Measurements from ENCODE around the gene SYNGR3. TPM values are rescaled to one million over a fixed set of nuclear protein-coding genes. Genes with fewer than 3 reads are reported as not detected.
"Not testable (repeated sequence)": the region's sequence is repeated elsewhere in the genome, so short reads cannot be mapped to it uniquely, and the experiment has no call there.

Gene SYNGR3
- under 1 TPM in 2 of 3 donors, not detected in 1; 0.24 to 0.43 TPM for polyA plus RNA-seq

- 7 to 13% (median 8%) methylated on average over 39 to 67 of the region's 67 CpGs for WGBS, 3 donors
- no peak within 1 kb of the TSS for H3K27ac ChIP-seq (ENCODE audit: low read depth, low read length)
Measured at GRCh38 chr16:1989209-1990100, at the start of gene SYNGR3. Gene SYNGR3, plus strand, starts transcription at chr16:1989970. Its CDS starts 133 bp downstream, at chr16:1990103.

- no peak overlapping the region for H3K27ac ChIP-seq (ENCODE audit: low read depth, low read length)
- WGBS, 3 donors, result 40 to 76% (median 67%) methylated on average over 23 of the region's 23 CpGs
Measured at GRCh38 chr16:1940273-1941161, 49.3 kb upstream of the SYNGR3 start.

GRCh38 chr16:1941162-1942046, 48.4 kb upstream of the SYNGR3 start:
- no peak overlapping the region for H3K27ac ChIP-seq (ENCODE audit: low read depth, low read length)
- WGBS, 3 donors, result 49 to 80% (median 76%) methylated on average over 30 of the region's 30 CpGs

GRCh38 chr16:1942047-1942809, 47.5 kb upstream of the SYNGR3 start:
- no peak overlapping the region for H3K27ac ChIP-seq (ENCODE audit: low read depth, low read length)
- WGBS, 3 donors, result 10 to 16% (median 16%) methylated on average over 15 to 17 of the region's 17 CpGs

- WGBS, 3 donors, result 1% methylated on average over 75 to 77 of the region's 77 CpGs
- no peak within 1 kb of the TSS for H3K27ac ChIP-seq (ENCODE audit: low read depth, low read length)
Measured at GRCh38 chr16:1942810-1943726, 46.7 kb upstream of the SYNGR3 start, which contains the start of gene MSRB1. Gene MSRB1, minus strand, starts transcription at chr16:1943199. Its CDS starts 43 bp downstream, at chr16:1943156.

- no peak overlapping the region for H3K27ac ChIP-seq (ENCODE audit: low read depth, low read length)
- WGBS, 3 donors, result 90 to 94% (median 93%) methylated on average over 21 of the region's 21 CpGs
Measured at GRCh38 chr16:1944612-1945199, 45.1 kb upstream of the SYNGR3 start.

GRCh38 chr16:1945559-1946391, 44.0 kb upstream of the SYNGR3 start:
- 83 to 87% (median 85%) methylated on average over 19 of the region's 19 CpGs for WGBS, 3 donors
- no peak overlapping the region for H3K27ac ChIP-seq (ENCODE audit: low read depth, low read length)

GRCh38 chr16:1946495-1947368, 43.0 kb upstream of the SYNGR3 start:
- WGBS, 3 donors, result 85 to 93% (median 87%) methylated on average over 35 to 38 of the region's 38 CpGs
- H3K27ac ChIP-seq (ENCODE audit: low read depth, low read length), result no peak overlapping the region

GRCh38 chr16:1947369-1947670, 42.5 kb upstream of the SYNGR3 start:
- 79 to 96% (median 89%) methylated on average over 9 of the region's 9 CpGs for WGBS, 3 donors
- no peak overlapping the region for H3K27ac ChIP-seq (ENCODE audit: low read depth, low read length)

- WGBS, 3 donors, result 93 to 96% (median 94%) methylated on average over 10 to 11 of the region's 11 CpGs
- H3K27ac ChIP-seq (ENCODE audit: low read depth, low read length), result no peak overlapping the region
Measured at GRCh38 chr16:1949507-1949906, 40.3 kb upstream of the SYNGR3 start.

GRCh38 chr16:1950047-1950446, 39.7 kb upstream of the SYNGR3 start:
- 75 to 83% (median 76%) methylated on average over 7 of the region's 7 CpGs for WGBS, 3 donors
- no peak overlapping the region for H3K27ac ChIP-seq (ENCODE audit: low read depth, low read length)

- WGBS, 3 donors, result 82 to 86% (median 83%) methylated on average over 19 of the region's 19 CpGs
- no peak overlapping the region for H3K27ac ChIP-seq (ENCODE audit: low read depth, low read length)
Measured at GRCh38 chr16:1950559-1950958, 39.2 kb upstream of the SYNGR3 start.

GRCh38 chr16:1953734-1954133, 36.0 kb upstream of the SYNGR3 start:
- no peak overlapping the region for H3K27ac ChIP-seq (ENCODE audit: low read depth, low read length)
- WGBS, 3 donors, result 85 to 92% (median 87%) methylated on average over 20 to 22 of the region's 22 CpGs

GRCh38 chr16:1957434-1958142, 32.2 kb upstream of the SYNGR3 start:
- not testable (repeated sequence) for H3K27ac ChIP-seq (ENCODE audit: low read depth, low read length)
- WGBS, 3 donors, result 87 to 89% (median 88%) methylated on average over 20 to 21 of the region's 22 CpGs
